IPS-18a (cell line): ENCODE results near the gene CDKAL1.
"Not testable (repeated sequence)": the region's sequence is repeated elsewhere in the genome, so short reads cannot be mapped to it uniquely, and the experiment has no call there.

Experiments used
- H3K27ac ChIP-seq: one replicate; pipeline ENCODE4 v1.5.1; 2013; ENCODE audit warnings: low read length
- H3K27me3 ChIP-seq: one replicate; pipeline ENCODE4 v1.6.1; 2013; ENCODE audit warnings: mild to moderate bottlenecking, low read length; ENCODE audit not compliant: control insufficient read depth, insufficient read depth
- H3K36me3 ChIP-seq: one replicate; pipeline ENCODE4 v1.6.1; 2013; ENCODE audit warnings: low read depth, low read length; ENCODE audit not compliant: control insufficient read depth
- H3K4me1 ChIP-seq: one replicate; pipeline ENCODE4 v1.6.1; 2013; ENCODE audit warnings: low read depth, low read length; ENCODE audit not compliant: control insufficient read depth
- H3K4me3 ChIP-seq: one replicate; pipeline ENCODE4 v1.5.1; 2013; ENCODE audit warnings: low read length
- H3K9ac ChIP-seq: one replicate; pipeline ENCODE4 v1.6.1; 2013; ENCODE audit warnings: mild to moderate bottlenecking, low read length, moderate library complexity
- H3K9me3 ChIP-seq: one replicate; pipeline ENCODE4 v1.6.1; 2013; ENCODE audit warnings: low read depth, low read length; ENCODE audit not compliant: control insufficient read depth

Gene CDKAL1

DNA sequence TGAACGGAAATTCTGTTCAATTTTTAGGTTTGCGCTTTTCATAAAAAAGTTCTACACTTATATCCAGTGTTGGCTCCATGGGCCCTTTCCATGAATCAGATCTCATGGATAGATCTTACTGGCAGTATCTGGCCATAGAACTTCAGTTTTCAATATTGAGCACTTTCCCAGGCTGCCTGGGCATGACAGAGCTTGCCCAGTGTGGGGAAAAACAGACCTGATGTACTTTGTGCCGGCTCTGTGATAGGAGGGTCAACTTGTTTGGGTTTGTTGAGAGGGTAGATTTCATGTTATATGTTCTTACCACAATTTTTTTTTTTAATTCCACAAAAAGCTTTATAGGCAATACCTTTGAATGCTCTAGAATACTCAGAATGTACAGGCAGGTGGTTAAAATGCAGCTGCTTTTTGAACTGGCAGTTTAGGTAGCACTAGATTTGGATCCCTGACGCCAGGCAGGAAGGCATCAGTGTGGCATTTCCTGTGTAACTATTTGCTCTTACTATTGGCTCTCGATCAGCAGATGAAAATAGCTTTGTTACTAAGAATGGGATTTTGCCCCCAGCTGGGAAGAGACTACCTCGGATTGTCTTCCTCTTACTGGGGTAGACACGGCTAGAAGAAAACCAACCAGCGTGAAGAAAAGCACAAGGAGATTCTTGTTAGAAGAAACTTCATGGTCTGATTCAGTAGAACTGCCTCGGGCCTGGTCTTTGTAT, 654.4 kb downstream of the CDKAL1 start:
- peaks cover 57% of the 10 kb centered on the region for H3K4me1 ChIP-seq
- no peak overlapping the region for H3K4me3 ChIP-seq
- H3K9me3 ChIP-seq = no peaks in the 10 kb centered on the region
- H3K9ac ChIP-seq = no peak overlapping the region
- no peaks in the 10 kb centered on the region for H3K27me3 ChIP-seq
- no peaks in the 10 kb centered on the region for H3K36me3 ChIP-seq
- H3K27ac ChIP-seq = peak overlapping the region; percentile 32

DNA sequence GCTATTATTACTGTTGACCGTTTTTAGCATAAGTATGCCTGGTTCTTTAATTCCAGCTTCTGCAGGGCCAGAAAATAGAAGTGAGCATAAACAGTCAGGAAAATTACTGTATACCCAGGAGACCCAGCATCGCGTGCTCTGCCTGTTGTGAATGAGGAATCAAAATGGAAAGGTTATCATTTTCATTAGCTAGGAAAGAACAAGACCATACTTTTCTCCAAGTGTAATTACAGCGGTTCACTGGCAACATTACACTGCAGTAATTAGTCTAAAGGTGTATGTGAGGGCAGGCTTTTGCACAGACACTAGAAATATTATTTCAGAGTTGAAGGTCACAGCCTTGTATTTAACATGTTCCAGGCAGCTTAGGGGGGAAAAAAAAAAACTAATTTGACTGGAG, 655.5 kb downstream of the CDKAL1 start:
- H3K36me3 ChIP-seq = no peaks in the 10 kb centered on the region
- no peaks in the 10 kb centered on the region for H3K27me3 ChIP-seq
- H3K4me1 ChIP-seq = peaks cover 51% of the 10 kb centered on the region
- H3K9me3 ChIP-seq = no peaks in the 10 kb centered on the region
- H3K27ac ChIP-seq = no peak overlapping the region
- H3K9ac ChIP-seq = no peak overlapping the region
- H3K4me3 ChIP-seq = no peak overlapping the region

DNA sequence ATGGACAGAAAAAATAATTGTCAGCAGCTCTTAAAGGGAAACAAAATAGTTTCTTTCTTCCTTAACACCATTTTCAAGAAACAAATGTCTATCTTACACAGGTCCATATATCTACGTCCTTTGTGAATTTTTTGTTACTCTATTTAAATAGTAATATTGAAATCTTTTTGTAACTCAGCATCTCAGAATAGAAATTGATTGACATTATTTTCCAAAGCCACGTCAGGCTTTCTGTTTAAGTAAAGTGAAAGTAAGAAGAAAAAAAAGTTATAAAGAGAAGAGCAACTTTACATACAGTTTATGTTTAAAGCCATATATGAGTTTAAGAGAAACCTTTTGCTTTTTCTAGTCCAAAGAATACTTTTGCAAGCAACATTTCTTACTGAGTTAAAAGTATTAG, 656.4 kb downstream of the CDKAL1 start:
- Histone ChIP-seq H3K9me3 (no peaks in the 10 kb centered on the region), H3K4me1 (peaks cover 42% of the 10 kb centered on the region), H3K9ac (no peak overlapping the region), H3K27me3 (no peaks in the 10 kb centered on the region), H3K36me3 (no peaks in the 10 kb centered on the region), H3K27ac (no peak overlapping the region), H3K4me3 (no peak overlapping the region)

DNA sequence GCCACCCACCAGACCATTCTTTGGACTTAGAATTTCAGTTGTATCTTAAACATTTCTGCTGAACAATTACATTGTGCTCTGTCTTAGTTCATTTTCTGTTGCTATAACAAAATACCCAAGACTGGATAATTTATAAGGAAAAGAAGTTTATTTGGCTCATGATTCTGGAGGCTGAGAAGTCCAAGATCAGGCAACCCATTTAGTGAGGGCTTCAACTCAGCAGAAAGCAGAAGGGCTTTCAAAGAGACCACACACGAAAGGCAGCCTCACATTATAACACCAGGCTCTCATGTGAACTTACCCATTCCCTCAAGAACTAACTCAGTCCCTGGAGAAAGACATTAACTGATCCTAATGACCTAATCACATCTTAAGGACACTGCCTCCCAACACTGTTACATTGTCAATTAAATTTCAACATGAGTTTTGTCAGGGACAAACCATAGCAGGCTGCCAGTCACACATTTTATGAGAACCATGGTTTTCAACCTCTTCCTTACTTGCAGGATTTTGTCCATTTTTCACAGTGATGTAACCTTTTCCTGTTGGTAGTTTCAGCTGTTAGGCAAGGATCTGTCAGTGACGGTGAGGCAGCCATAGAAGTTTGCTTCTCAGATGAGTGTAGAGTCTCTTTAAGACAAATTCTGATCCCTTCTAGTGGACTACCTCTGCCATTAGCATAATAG, 659.7 kb downstream of the CDKAL1 start:
- no peaks in the 10 kb centered on the region for H3K36me3 ChIP-seq
- no peaks in the 10 kb centered on the region for H3K27me3 ChIP-seq
- no peak overlapping the region for H3K4me3 ChIP-seq
- H3K27ac ChIP-seq = no peak overlapping the region
- no peak overlapping the region for H3K9ac ChIP-seq
- H3K9me3 ChIP-seq = no peaks in the 10 kb centered on the region
- peaks cover 11% of the 10 kb centered on the region for H3K4me1 ChIP-seq

DNA sequence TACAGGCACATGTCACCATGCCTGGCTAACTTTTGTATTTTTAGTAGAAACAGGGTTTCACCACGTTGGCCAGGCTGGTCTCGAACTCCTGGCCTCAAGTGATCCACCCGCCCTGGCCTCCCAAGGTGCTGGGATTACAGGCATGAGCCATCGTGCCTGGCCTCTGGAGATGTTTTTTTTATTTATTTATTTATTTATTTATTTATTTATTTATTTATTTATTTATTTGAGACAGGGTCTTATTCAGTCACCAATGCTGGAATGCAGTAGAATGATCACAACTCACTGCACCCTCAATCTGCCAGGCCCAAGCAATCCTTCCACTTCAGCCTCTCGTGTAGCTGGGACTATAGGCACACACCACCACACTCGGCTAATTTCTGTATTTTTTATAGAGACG, 661.0 kb downstream of the CDKAL1 start:
- H3K9me3 ChIP-seq, H3K36me3 ChIP-seq, H3K9ac ChIP-seq, H3K27me3 ChIP-seq, H3K27ac ChIP-seq, H3K4me3 ChIP-seq: not testable (repeated sequence)
- H3K4me1 ChIP-seq = peaks cover 19% of the 10 kb centered on the region

DNA sequence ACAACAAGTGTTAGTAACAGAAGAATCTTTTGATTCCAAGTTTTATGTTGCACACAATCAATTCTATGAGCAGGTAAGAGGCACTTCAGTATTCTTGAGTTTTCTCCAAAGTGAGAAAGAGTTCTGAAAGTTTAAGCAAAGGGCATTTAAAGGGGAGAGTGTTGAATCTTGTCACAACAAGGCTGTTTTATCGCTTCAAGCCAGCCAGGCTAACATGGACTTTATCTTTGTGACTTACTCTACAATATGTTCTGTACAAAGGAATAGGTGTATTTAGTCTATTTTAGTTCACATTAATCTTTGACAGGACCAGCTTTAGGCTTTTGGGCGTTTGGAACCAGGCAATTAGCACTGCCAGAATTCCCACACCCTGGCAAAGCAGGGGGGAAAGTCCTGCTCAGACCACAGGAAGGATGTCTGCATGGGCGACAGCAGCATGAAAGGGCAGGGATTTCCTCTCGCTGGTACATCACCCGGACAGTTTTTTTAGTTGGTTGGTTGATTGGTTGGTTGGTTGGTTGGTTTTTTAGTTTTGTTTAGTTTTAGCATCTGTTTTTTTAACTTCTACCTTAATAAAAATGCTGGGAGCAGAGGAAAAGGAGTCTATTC, 663.9 kb downstream of the CDKAL1 start:
- Histone ChIP-seq H3K4me3 (no peak overlapping the region), H3K4me1 (peaks cover 25% of the 10 kb centered on the region), H3K9ac (no peak overlapping the region), H3K27ac (no peak overlapping the region), H3K9me3 (no peaks in the 10 kb centered on the region), H3K36me3 (no peaks in the 10 kb centered on the region), H3K27me3 (no peaks in the 10 kb centered on the region)

DNA sequence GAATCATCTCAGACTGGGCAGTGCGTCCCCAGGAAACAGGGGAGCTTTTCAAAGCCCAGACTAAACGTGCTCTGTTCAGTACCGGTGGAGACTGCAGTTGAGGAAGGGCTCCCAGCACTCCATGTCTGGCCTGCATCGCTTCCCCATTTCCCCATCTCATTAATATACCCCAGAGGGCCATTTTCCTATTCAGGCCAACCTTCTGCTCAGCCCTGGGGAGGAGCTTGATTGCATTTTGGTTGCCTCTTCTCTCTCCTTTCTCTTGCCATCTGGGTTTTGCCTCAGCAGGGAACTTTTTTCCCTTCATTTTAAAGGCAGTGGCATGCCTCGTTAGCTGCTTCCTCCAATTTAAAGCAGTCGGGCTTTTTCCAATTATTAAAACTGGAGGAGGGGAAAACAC, 665.0 kb downstream of the CDKAL1 start:
- no peaks in the 10 kb centered on the region for H3K9me3 ChIP-seq
- H3K27ac ChIP-seq = no peak overlapping the region
- no peaks in the 10 kb centered on the region for H3K27me3 ChIP-seq
- no peaks in the 10 kb centered on the region for H3K36me3 ChIP-seq
- no peak overlapping the region for H3K4me3 ChIP-seq
- H3K9ac ChIP-seq = peak overlapping the region; percentile 21
- peaks cover 25% of the 10 kb centered on the region for H3K4me1 ChIP-seq

DNA sequence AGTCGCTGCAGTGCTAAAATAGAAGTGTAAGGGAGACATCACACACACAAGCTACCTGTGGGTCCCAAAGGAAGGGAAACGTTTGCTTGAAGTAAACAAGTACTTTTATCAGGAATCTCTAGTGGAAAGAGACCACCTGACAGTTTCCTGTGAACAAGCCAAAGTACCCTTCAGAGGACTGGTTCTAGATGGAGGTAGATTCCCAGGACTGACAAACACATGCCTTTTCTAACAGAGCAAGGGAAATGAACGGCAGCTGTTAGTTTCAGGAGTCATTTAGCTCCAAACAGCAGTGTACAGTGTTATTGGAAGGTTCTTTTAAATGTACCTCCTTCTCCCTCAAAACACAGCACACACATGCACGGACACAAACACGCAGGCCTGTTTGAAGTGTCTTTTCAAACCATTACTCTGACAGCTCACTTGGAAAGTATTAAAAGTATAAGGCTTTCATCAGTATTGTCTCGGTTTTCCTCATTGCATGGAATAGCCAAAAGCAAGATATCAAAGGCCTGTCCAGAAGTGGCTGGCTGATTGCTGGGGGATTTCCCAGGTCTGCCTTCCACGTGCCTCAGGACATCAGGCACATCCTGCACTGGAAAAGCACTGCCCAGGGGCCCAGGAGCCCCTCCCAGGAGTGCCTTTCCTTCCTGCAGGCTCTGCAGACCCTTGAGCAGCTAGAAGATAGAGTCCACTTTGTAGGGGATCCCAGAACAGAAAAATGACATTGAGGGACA, 666.0 kb downstream of the CDKAL1 start:
- Histone ChIP-seq H3K9me3 (no peaks in the 10 kb centered on the region), H3K4me3 (no peak overlapping the region), H3K4me1 (peaks cover 25% of the 10 kb centered on the region), H3K9ac (no peak overlapping the region), H3K27ac (peak overlapping the region; percentile 75), H3K36me3 (no peaks in the 10 kb centered on the region), H3K27me3 (no peaks in the 10 kb centered on the region)

DNA sequence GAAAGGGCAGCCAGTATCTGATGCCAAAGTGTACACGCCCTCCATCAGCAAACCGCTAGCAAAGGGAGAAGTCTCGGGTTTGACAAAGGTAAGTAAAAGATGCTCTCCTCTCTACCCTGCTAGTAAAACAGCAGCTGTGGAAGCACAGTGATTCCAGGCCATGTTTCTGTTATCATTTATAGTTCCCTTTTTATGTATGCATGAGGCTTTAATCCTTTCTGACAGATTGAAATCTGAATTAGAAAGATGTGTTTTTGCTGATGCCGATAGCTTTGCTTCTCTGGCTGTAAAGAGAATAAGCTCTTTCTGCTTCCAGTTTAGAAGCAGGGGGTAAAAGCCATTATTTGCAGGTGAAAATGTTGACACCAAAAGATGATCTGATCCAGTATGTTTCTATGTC, 666.9 kb downstream of the CDKAL1 start:
- no peaks in the 10 kb centered on the region for H3K36me3 ChIP-seq
- H3K9me3 ChIP-seq = no peaks in the 10 kb centered on the region

DNA sequence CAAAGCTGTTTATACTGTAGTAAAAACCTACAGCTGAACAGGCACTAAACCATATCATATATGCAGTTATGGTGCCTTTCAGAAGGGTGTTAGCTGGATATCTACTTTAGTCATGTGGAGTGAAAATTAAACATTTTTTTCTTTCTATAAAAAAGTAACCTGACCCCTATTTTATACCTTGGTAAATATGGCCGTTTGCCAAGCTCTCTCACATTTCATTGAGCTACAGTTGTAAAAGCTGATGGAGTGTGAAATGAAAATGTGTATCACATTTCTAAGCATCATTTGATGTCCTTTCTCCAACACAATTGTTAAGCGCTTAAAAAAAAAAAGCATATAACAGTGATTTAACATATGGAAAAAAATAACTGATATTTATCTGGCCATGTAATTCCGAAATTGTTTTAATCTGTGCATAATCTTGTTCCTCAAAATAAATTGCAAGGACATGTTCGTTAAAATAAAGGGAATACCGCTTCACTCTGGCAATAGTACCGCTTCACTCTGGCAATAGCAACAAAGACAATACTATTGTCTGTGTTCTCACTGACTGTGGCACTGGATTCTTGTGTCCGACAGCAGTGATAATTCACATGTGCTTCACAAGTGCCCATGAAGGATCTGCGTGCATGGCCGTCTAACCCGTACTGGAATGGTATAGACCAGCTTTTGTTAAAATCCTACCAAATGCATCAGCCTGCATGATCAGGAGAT, 667.5 kb downstream of the CDKAL1 start:
- H3K9me3 ChIP-seq = no peaks in the 10 kb centered on the region
- H3K27ac ChIP-seq = no peak overlapping the region
- H3K4me1 ChIP-seq = peaks cover 25% of the 10 kb centered on the region
- no peaks in the 10 kb centered on the region for H3K36me3 ChIP-seq
- no peaks in the 10 kb centered on the region for H3K27me3 ChIP-seq
- no peak overlapping the region for H3K9ac ChIP-seq
- H3K4me3 ChIP-seq = no peak overlapping the region

More for the DNA sequence above, 666.9 kb downstream of the CDKAL1 start:
- Histone ChIP-seq H3K9ac (no peak overlapping the region), H3K27me3 (no peaks in the 10 kb centered on the region), H3K4me1 (peaks cover 25% of the 10 kb centered on the region), H3K4me3 (no peak overlapping the region), H3K27ac (no peak overlapping the region)

DNA sequence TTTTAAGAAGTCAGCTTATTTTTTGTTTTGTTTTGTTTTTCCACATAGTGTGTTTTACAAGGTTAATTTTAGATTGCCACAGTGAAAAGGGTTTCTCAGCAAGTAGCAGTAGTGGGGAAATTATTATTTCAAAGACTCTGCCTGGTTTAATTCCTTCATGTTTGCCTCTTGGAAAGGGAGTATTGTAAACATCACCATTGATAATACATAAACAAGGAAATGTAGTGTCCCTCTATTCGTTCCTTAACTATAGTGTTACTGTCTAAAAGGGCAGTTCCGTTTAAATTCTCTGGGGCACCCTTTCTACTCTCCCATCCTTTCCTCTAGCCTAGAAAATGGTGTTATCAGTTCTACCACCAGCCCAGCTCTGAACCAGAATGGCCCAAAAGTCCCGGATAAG, 668.3 kb downstream of the CDKAL1 start:
- no peaks in the 10 kb centered on the region for H3K36me3 ChIP-seq
- no peaks in the 10 kb centered on the region for H3K9me3 ChIP-seq
- peaks cover 25% of the 10 kb centered on the region for H3K4me1 ChIP-seq
- H3K27me3 ChIP-seq = no peaks in the 10 kb centered on the region
- H3K4me3 ChIP-seq = no peak overlapping the region
- H3K27ac ChIP-seq = no peak overlapping the region
- no peak overlapping the region for H3K9ac ChIP-seq
